K562 (cell line): ENCODE results near the gene ELAC1. TPM values are rescaled to one million over a fixed set of nuclear protein-coding genes. Genes with fewer than 3 reads are reported as not detected.

Source experiments
- ARID1B ChIP-seq: fragments of 450-650 bp; IDR thresholded peaks from 2 replicates; pipeline ENCODE4 v1.6.1; 2016; ENCODE audit warnings: antibody characterized with exemption, mild to moderate bottlenecking, inconsistent platforms
- BCLAF1 ChIP-seq, 2 experiments: fragments of 450-650 bp in 1 of 2; IDR thresholded peaks; 2 replicates each; pipeline ENCODE4 v1.6.1; 2011 to 2017; ENCODE audit warnings: low read depth in 2 of 2, antibody characterized with exemption in 1 of 2, borderline replicate concordance in 1 of 2, low read length in 1 of 2, mild to moderate bottlenecking in 1 of 2, mixed read lengths in 1 of 2; ENCODE audit not compliant: control insufficient read depth in 1 of 2
- E2F3 ChIP-seq: fragments of 250-450 bp; sonication (Bioruptor Pico); IDR thresholded peaks from 2 replicates; pipeline ENCODE4 v1.4.0; 2020; ENCODE audit warnings: mild to moderate bottlenecking
- ELF1 ChIP-seq: fragments of 200-800 bp; sonication (Bioruptor generic); IDR thresholded peaks from 2 replicates; pipeline ENCODE4 v1.6.1; 2016; ENCODE audit warnings: missing genetic modification characterization, missing compliant biosample characterization
- ESRRA ChIP-seq: fragments of 450-650 bp; IDR thresholded peaks from 2 replicates; pipeline ENCODE4 v1.6.1; 2014; ENCODE audit warnings: low read depth, mild to moderate bottlenecking, moderate library complexity, borderline replicate concordance
- EZH2 ChIP-seq: IDR thresholded peaks from 2 replicates; pipeline ENCODE4 v1.6.1; 2012; ENCODE audit warnings: low read depth, mild to moderate bottlenecking, inconsistent platforms, low read length, borderline replicate concordance
- GTF2F1 ChIP-seq: IDR thresholded peaks from 2 replicates; pipeline ENCODE4 v1.6.1; 2011; ENCODE audit warnings: low read depth, low read length, improper control_type of control experiment
- HIVEP1 ChIP-seq: fragments of 250-450 bp; sonication (Bioruptor Pico); IDR thresholded peaks from 2 replicates; pipeline ENCODE4 v1.4.0; 2020; ENCODE audit warnings: mild to moderate bottlenecking
- MEF2D ChIP-seq: conservative IDR thresholded peaks from 2 replicates; pipeline ENCODE4 v1.6.1; 2016; ENCODE audit warnings: low read depth, missing genetic modification characterization, missing compliant biosample characterization
- PHF21A ChIP-seq: fragments of 450-650 bp; IDR thresholded peaks from 2 replicates; pipeline ENCODE4 v1.6.1; 2017; ENCODE audit warnings: low read depth, borderline replicate concordance
- POLR3A ChIP-seq: IDR thresholded peaks from 2 replicates; pipeline ENCODE4 v1.6.1; 2011; ENCODE audit warnings: borderline replicate concordance, mild to moderate bottlenecking, moderate library complexity; ENCODE audit not compliant: insufficient read length, insufficient read depth; ENCODE audit errors: extremely low read depth
- RFX1 ChIP-seq: fragments of 450-650 bp; IDR thresholded peaks from 2 replicates; pipeline ENCODE4 v1.6.1; 2016; ENCODE audit warnings: mild to moderate bottlenecking, moderate library complexity
- SOX6 ChIP-seq: fragments of 450-650 bp; IDR thresholded peaks from 2 replicates; pipeline ENCODE4 v1.6.1; 2014; ENCODE audit warnings: mild to moderate bottlenecking
- TAL1 ChIP-seq: fragments of 450-650 bp; IDR thresholded peaks from 2 replicates; pipeline ENCODE4 v1.6.1; 2016; ENCODE audit warnings: mild to moderate bottlenecking
- U2AF2 ChIP-seq: fragments of 200-400 bp; formaldehyde crosslinking; optimal IDR thresholded peaks from 2 replicates; pipeline ENCODE3; 2017; ENCODE audit warnings: low read depth, mild to moderate bottlenecking, low read length
- ZBTB33 ChIP-seq: sonication (generic); formaldehyde crosslinking; IDR thresholded peaks from 2 replicates; pipeline ENCODE4 v1.8.1; 2023; ENCODE audit warnings: mild to moderate bottlenecking, missing genetic modification reagents
- ZC3H8 ChIP-seq: fragments of 450-650 bp; IDR thresholded peaks from 2 replicates; pipeline ENCODE4 v1.6.1; 2017
- ZFX ChIP-seq: sonication (generic); formaldehyde crosslinking; IDR thresholded peaks from 2 replicates; pipeline ENCODE4 v1.8.0; 2022; ENCODE audit warnings: mild to moderate bottlenecking, missing genetic modification reagents, moderate library complexity
- ZNF280A ChIP-seq: fragments of 450-650 bp; IDR thresholded peaks from 2 replicates; pipeline ENCODE4 v1.6.1; 2018; ENCODE audit warnings: mild to moderate bottlenecking, low read depth; ENCODE audit not compliant: partially characterized antibody
- ZNF384 ChIP-seq: IDR thresholded peaks from 2 replicates; pipeline ENCODE4 v1.6.1; 2012; ENCODE audit warnings: low read depth, low read length, improper control_type of control experiment
- ZNF398 ChIP-seq: fragments of 250-450 bp; sonication (Bioruptor Pico); IDR thresholded peaks from 2 replicates; pipeline ENCODE4 v1.8.0; 2021; ENCODE audit warnings: moderate library complexity, mild to moderate bottlenecking, inconsistent platforms
- ZNF57 ChIP-seq: fragments of 450-650 bp; formaldehyde crosslinking; IDR thresholded peaks from 2 replicates; pipeline ENCODE4 v1.4.0; 2020; ENCODE audit warnings: mild to moderate bottlenecking, moderate library complexity
- polyA plus RNA-seq, 8 experiments: library from polyadenylated mRNA; depleted of rRNA in 4 of 8; stranded (reverse) in 5 of 8; unstranded in 3 of 8; fragments of >200 nt; fragmentation: Nextera tagmentation in 2 of 8; fragmentation: Illumina TruSeq in 1 of 8; extraction: Ambion mirVana in 2 of 8; extraction: Trizol in 1 of 8; gene quantifications; 2 replicates each; pipeline versions ENCODE4 v1.2.1 to v1.2.3, GENCODE V29; 2011 to 2014; ENCODE audit warnings: inconsistent platforms in 1 of 8, missing spikeins in 1 of 8
- total RNA-seq, 7 experiments: library from RNA; depleted of rRNA in 6 of 7; stranded (reverse); fragments of >200 nt in 6 of 7; fragmentation: Illumina TruSeq in 2 of 7; extraction: Trizol in 2 of 7; gene quantifications; 2 replicates each; pipeline versions ENCODE4 v1.2.1 to v1.2.3, GENCODE V29; 2011 to 2021; ENCODE audit warnings: low replicate concordance in 1 of 7

ELAC1 gene
- total and polyA plus RNA-seq, 9 of the 15 experiments (the other 6 are each of a cell fraction or from before 2014, with no cell fraction given), result 3.7 to 7.7 (median 4.9) TPM

- no peak for TF ChIP-seq EZH2
- no peak for TF ChIP-seq ZBTB33
- peak; percentile 73 for TF ChIP-seq TAL1
- TF ChIP-seq E2F3, result no peak
- TF ChIP-seq MEF2D (tag), result no peak
- no peak for TF ChIP-seq BCLAF1 (IDR thresholded peaks at IDR 0.05; ENCODE audit: borderline replicate concordance in 1 of 2, control insufficient read depth in 1 of 2, low read depth in 2 of 2, low read length in 1 of 2)
- no peak for TF ChIP-seq ESRRA
- no peak for TF ChIP-seq PHF21A
- no peak for TF ChIP-seq POLR3A
- TF ChIP-seq ZC3H8, result no peak
- peak; percentile 79 for TF ChIP-seq ARID1B
- no peak for TF ChIP-seq ZNF57 (CRISPR knock-in tag)
- TF ChIP-seq RFX1, result no peak
- TF ChIP-seq ZNF398, result no peak
- TF ChIP-seq HIVEP1 (CRISPR knock-in tag), result no peak
- TF ChIP-seq SOX6, result peak; percentile 83; the same call in 1 of the 2 replicates
- no peak for TF ChIP-seq ZNF280A
- TF ChIP-seq ZFX (CRISPR knock-in tag), result no peak
- TF ChIP-seq ELF1, result no peak
- TF ChIP-seq U2AF2, result no peak
- TF ChIP-seq GTF2F1, result no peak
- TF ChIP-seq ZNF384, result no peak
These were observed 49.7 kb upstream of the ELAC1 start (continued) for GRCh38 chr18:50918153-50918552.
